Measurements from ENCODE around the gene ALOXE3. TPM values are rescaled to one million over a fixed set of nuclear protein-coding genes. Genes with fewer than 3 reads are reported as not detected.

Gene ALOXE3
- total and polyA plus RNA-seq, 2 of the 8 experiments (the other 6 are each of a cell fraction or from before 2014, with no cell fraction given), result 0.26 TPM; not detected in 1

GRCh38 chr17:8122924-8123694, 4.8 kb upstream of the ALOXE3 start (continued):
- TF ChIP-seq CHD2 (IDR thresholded peaks at IDR 0.05; ENCODE audit: low read length), result no peak
- TF ChIP-seq NANOG (IDR thresholded peaks at IDR 0.05; ENCODE audit: insufficient read depth, low read depth, low read length, poor library complexity, severe bottlenecking), result no peak
- no peak for TF ChIP-seq SP1 (IDR thresholded peaks at IDR 0.05; ENCODE audit: low read depth, low read length)
- peak; percentile 89 for TF ChIP-seq EZH2 (IDR thresholded peaks at IDR 0.05; ENCODE audit: low read depth, low read length, severe bottlenecking)
- TF ChIP-seq RFX5 (IDR thresholded peaks at IDR 0.05; ENCODE audit: borderline replicate concordance, low read depth, low read length), result no peak
- no peak for TF ChIP-seq CEBPB (IDR thresholded peaks at IDR 0.05; ENCODE audit: low read depth, low read length)
- no peak for TF ChIP-seq RAD21 (IDR thresholded peaks at IDR 0.05 in 1 of 2, conservative IDR thresholded peaks at IDR 0.05 in 1 of 2; ENCODE audit: low read depth in 2 of 2, low read length in 2 of 2)
- TF ChIP-seq CHD7 (IDR thresholded peaks at IDR 0.05; ENCODE audit: insufficient replicate concordance, low read length), result no peak
- TF ChIP-seq RXRA (IDR thresholded peaks at IDR 0.05; ENCODE audit: insufficient read depth, low read depth, low read length), result no peak
- TF ChIP-seq JUND (IDR thresholded peaks at IDR 0.05; ENCODE audit: low read length), result no peak

Data from H1 (cell line).